ENCODE results near the gene XYLT1. TPM values are rescaled to one million over a fixed set of nuclear protein-coding genes. Genes with fewer than 3 reads are reported as not detected.

XYLT1 gene
- total RNA-seq, 1 donor from 2014 or later = under 0.01 TPM

GRCh38 chr16:17368446-17368845 lies 102.3 kb downstream of the XYLT1 start:
- FAIRE-seq (no peak), DNase-seq (ENCODE audit: low read depth) (no peak)
- H3K27me3 ChIP-seq (ENCODE audit: control insufficient read depth, insufficient read depth, low read length) = no peaks in the 10 kb centered on the region
- no peaks in the 10 kb centered on the region for H3K36me3 ChIP-seq (ENCODE audit: control insufficient read depth, insufficient read depth, low read length)
- TF ChIP-seq CTCF (IDR thresholded peaks at IDR 0.05; ENCODE audit: insufficient read depth, low read length, severe bottlenecking) = no peak
- H3K4me3 ChIP-seq (ENCODE audit: low read depth, low read length) = no peak overlapping the region

- no peaks in the 10 kb centered on the region for H3K36me3 ChIP-seq (ENCODE audit: control insufficient read depth, insufficient read depth, low read length)
- H3K4me3 ChIP-seq (ENCODE audit: low read depth, low read length) = no peak overlapping the region
- no peak for TF ChIP-seq CTCF (IDR thresholded peaks at IDR 0.05; ENCODE audit: insufficient read depth, low read length, severe bottlenecking)
- no peaks in the 10 kb centered on the region for H3K27me3 ChIP-seq (ENCODE audit: control insufficient read depth, insufficient read depth, low read length)
- no peak for DNase-seq (ENCODE audit: low read depth)
- no peak for FAIRE-seq
These were observed 102.8 kb downstream of the XYLT1 start for GRCh38 chr16:17367923-17368322.

- Histone ChIP-seq H3K4me3 (ENCODE audit: low read depth, low read length) (no peak overlapping the region), H3K27me3 (ENCODE audit: control insufficient read depth, insufficient read depth, low read length) (no peaks in the 10 kb centered on the region), H3K36me3 (ENCODE audit: control insufficient read depth, insufficient read depth, low read length) (no peaks in the 10 kb centered on the region)
- TF ChIP-seq CTCF (IDR thresholded peaks at IDR 0.05; ENCODE audit: insufficient read depth, low read length, severe bottlenecking) = no peak
- DNase-seq (ENCODE audit: low read depth) (no peak), FAIRE-seq (no peak)
These were observed 103.7 kb downstream of the XYLT1 start for GRCh38 chr16:17367036-17367435.

- Histone ChIP-seq H3K27me3 (ENCODE audit: control insufficient read depth, insufficient read depth, low read length) (no peaks in the 10 kb centered on the region), H3K4me3 (ENCODE audit: low read depth, low read length) (no peak overlapping the region), H3K36me3 (ENCODE audit: control insufficient read depth, insufficient read depth, low read length) (no peaks in the 10 kb centered on the region)
- no peak for DNase-seq (ENCODE audit: low read depth)
- TF ChIP-seq CTCF (IDR thresholded peaks at IDR 0.05; ENCODE audit: insufficient read depth, low read length, severe bottlenecking) = no peak
- FAIRE-seq = no peak
These were observed 104.3 kb downstream of the XYLT1 start for GRCh38 chr16:17366299-17366961.

GRCh38 chr16:17365591-17366298 lies 105.0 kb downstream of the XYLT1 start:
- Histone ChIP-seq H3K27me3 (ENCODE audit: control insufficient read depth, insufficient read depth, low read length) (no peaks in the 10 kb centered on the region), H3K4me3 (ENCODE audit: low read depth, low read length) (no peak overlapping the region), H3K36me3 (ENCODE audit: control insufficient read depth, insufficient read depth, low read length) (no peaks in the 10 kb centered on the region)
- DNase-seq (ENCODE audit: low read depth) (no peak), FAIRE-seq (no peak)
- no peak for TF ChIP-seq CTCF (IDR thresholded peaks at IDR 0.05; ENCODE audit: insufficient read depth, low read length, severe bottlenecking)

Data from bronchial epithelial cell (primary cell).